ENCODE results near the gene PAIP2B. TPM values are rescaled to one million over a fixed set of nuclear protein-coding genes. Genes with fewer than 3 reads are reported as not detected.

PAIP2B gene
- polyA plus RNA-seq (2012; ENCODE audit: low read depth, missing spikeins) = 0.12 TPM

DNA sequence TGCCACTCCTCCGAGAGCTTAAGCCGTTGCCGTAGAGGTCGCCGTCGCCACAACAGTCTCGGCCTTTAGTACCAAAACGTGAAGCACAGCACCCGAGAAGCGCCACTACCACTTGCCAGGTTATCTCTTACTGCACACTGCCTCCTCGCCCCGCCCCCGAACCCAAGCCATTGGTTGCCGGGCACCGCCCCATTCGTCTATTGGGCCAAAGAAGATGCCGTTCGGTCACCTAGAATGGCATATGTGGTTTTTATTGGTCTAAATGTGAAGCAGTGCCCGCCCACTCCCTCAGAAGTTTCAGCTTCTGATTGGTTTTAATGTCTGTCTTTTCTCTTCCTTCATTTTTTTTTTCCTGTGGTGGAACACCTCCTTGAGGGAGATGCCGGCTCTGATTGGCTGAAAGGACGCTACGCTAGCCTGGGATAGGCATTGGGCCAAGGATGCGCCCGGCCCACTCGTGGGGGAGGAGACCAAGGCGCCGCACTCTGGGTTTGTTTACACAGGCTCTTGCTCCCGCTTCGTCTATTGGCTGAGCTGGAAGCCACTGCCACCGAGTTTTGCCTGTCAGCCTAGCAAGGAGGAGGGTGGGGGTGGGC lies at the start of gene PAIP2B:
PAIP2B (minus strand) TSS at position 139 of the 596 bp plus-strand sequence. CDS start 24,514 bp downstream, outside the sequence.
- FAIRE-seq = peak; percentile 89
- TF ChIP-seq SPI1 (IDR thresholded peaks at IDR 0.05; ENCODE audit: low read depth, low read length) (no peak), POLR2A (IDR thresholded peaks at IDR 0.05; ENCODE audit: low read depth, low read length) (no peak), POLR2AphosphoS5 (IDR thresholded peaks at IDR 0.05; ENCODE audit: low read depth, low read length) (no peak), PAX5 (IDR thresholded peaks at IDR 0.05; ENCODE audit: insufficient read depth, low read length, severe bottlenecking) (no peak), POU2F2 (IDR thresholded peaks at IDR 0.05; ENCODE audit: low read depth, low read length) (no peak), TAF1 (IDR thresholded peaks at IDR 0.05; ENCODE audit: low read depth, low read length) (no peak)
- DNase-seq (ENCODE audit: insufficient read length, low spot score) = peak; percentile 67

- TF ChIP-seq PAX5 (IDR thresholded peaks at IDR 0.05; ENCODE audit: insufficient read depth, low read length, severe bottlenecking) (no peak), POU2F2 (IDR thresholded peaks at IDR 0.05; ENCODE audit: low read depth, low read length) (no peak), SPI1 (IDR thresholded peaks at IDR 0.05; ENCODE audit: low read depth, low read length) (no peak), POLR2A (IDR thresholded peaks at IDR 0.05; ENCODE audit: low read depth, low read length) (no peak), TAF1 (IDR thresholded peaks at IDR 0.05; ENCODE audit: low read depth, low read length) (no peak), POLR2AphosphoS5 (IDR thresholded peaks at IDR 0.05; ENCODE audit: low read depth, low read length) (no peak)
- FAIRE-seq = no peak
- DNase-seq (ENCODE audit: insufficient read length, low spot score) = no peak
Observed at GRCh38 chr2:71275939-71276310, 49.0 kb upstream of the PAIP2B start.

GRCh38 chr2:71269511-71270090 lies 42.7 kb upstream of the PAIP2B start:
- no peak for DNase-seq (ENCODE audit: insufficient read length, low spot score)
- TF ChIP-seq POLR2AphosphoS5 (IDR thresholded peaks at IDR 0.05; ENCODE audit: low read depth, low read length) = no peak
- TF ChIP-seq SPI1 (IDR thresholded peaks at IDR 0.05; ENCODE audit: low read depth, low read length) = no peak
- no peak for TF ChIP-seq TAF1 (IDR thresholded peaks at IDR 0.05; ENCODE audit: low read depth, low read length)
- TF ChIP-seq PAX5 (IDR thresholded peaks at IDR 0.05; ENCODE audit: insufficient read depth, low read length, severe bottlenecking) = no peak
- no peak for FAIRE-seq

DNA sequence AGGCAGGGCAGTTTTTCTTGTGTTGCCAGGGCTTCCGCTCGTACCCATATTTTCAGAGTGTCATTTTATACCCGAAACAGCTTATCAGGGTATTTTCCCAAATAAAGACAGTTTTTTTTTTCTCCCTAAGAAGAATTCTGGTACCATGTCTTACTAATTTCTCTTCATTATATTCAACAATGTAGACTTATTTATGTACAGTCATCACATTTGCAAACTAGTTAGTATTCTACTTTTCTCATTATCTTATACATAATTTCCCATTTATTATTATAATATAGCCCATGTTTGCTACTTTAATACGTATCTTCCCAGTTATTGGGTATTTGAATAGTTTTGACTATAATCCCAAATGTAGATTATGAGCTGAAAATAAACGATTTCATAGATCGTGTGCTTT lies 36.5 kb upstream of the PAIP2B start:
- TF ChIP-seq POU2F2 (IDR thresholded peaks at IDR 0.05; ENCODE audit: low read depth, low read length) = no peak
- no peak for TF ChIP-seq SPI1 (IDR thresholded peaks at IDR 0.05; ENCODE audit: low read depth, low read length)
- no peak for TF ChIP-seq POLR2AphosphoS5 (IDR thresholded peaks at IDR 0.05; ENCODE audit: low read depth, low read length)
- TF ChIP-seq TAF1 (IDR thresholded peaks at IDR 0.05; ENCODE audit: low read depth, low read length) = no peak
- TF ChIP-seq POLR2A (IDR thresholded peaks at IDR 0.05; ENCODE audit: low read depth, low read length) = no peak
- no peak for TF ChIP-seq PAX5 (IDR thresholded peaks at IDR 0.05; ENCODE audit: insufficient read depth, low read length, severe bottlenecking)
- FAIRE-seq (no peak), DNase-seq (ENCODE audit: insufficient read length, low spot score) (no peak)

DNA sequence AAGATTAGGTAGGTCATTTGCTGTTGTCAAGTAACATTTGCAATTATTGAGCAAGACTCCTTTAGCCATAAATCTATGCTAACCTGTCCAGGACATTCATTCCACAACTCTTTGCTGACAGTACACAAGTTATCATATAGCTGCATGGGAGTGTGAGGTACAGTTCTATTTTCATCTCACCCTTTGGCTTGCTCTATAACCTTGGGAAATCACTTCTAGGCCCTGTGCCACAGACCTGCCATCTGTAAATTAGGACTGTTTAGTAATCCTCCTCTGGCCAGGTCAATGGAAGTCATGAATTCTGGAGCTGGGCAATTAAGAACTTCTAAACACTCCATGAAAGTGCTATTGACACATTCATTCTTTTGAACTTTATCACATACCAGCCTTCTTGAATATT lies 34.6 kb upstream of the PAIP2B start:
- FAIRE-seq (no peak), DNase-seq (ENCODE audit: insufficient read length, low spot score) (no peak)
- TF ChIP-seq POLR2A (IDR thresholded peaks at IDR 0.05; ENCODE audit: low read depth, low read length) (no peak), SPI1 (IDR thresholded peaks at IDR 0.05; ENCODE audit: low read depth, low read length) (no peak), POU2F2 (IDR thresholded peaks at IDR 0.05; ENCODE audit: low read depth, low read length) (no peak), TAF1 (IDR thresholded peaks at IDR 0.05; ENCODE audit: low read depth, low read length) (no peak), POLR2AphosphoS5 (IDR thresholded peaks at IDR 0.05; ENCODE audit: low read depth, low read length) (no peak), PAX5 (IDR thresholded peaks at IDR 0.05; ENCODE audit: insufficient read depth, low read length, severe bottlenecking) (no peak)

DNA sequence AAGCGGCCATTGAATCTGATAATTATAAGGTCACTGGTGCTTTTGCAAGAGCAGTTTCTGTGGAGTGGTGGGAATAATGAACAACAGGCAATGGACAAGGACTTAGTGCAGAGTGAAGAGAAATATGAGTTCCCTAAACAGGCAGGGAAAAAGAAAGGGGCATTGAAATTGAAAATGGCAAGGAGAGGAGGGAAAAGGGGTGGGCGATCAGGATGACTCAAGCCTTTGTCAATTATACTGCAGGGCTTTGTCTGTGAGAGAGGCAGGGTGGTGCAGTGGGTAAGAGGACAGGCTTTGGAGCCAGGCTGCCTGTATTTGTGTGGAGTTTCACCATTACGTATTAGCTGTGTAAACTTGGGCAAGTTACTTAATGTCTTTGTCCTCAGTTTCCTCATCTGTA lies 29.5 kb upstream of the PAIP2B start:
- DNase-seq (ENCODE audit: insufficient read length, low spot score) = no peak
- FAIRE-seq = no peak
- TF ChIP-seq TAF1 (IDR thresholded peaks at IDR 0.05; ENCODE audit: low read depth, low read length) = no peak
- TF ChIP-seq POLR2AphosphoS5 (IDR thresholded peaks at IDR 0.05; ENCODE audit: low read depth, low read length) = no peak
- no peak for TF ChIP-seq SPI1 (IDR thresholded peaks at IDR 0.05; ENCODE audit: low read depth, low read length)
- TF ChIP-seq POU2F2 (IDR thresholded peaks at IDR 0.05; ENCODE audit: low read depth, low read length) = no peak
- TF ChIP-seq POLR2A (IDR thresholded peaks at IDR 0.05; ENCODE audit: low read depth, low read length) = no peak
- no peak for TF ChIP-seq PAX5 (IDR thresholded peaks at IDR 0.05; ENCODE audit: insufficient read depth, low read length, severe bottlenecking)

DNA sequence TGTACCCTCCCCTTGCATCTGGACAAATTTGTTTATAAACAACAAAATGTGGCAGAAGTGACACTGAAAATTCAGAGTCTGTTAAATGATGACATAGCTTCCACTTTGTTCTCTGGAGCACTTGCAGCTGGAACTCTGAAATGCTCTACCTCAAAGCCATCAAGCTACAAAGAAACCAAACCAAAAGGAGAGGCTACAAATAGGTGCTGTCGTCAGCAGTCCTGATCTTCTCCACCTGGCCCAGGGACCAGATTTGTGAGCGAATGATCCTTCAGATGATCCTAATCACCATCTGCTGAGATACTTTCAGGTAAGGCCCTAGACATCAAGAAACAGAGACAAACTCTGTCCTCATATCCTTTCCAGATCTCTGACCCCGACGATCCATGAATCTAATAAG lies 27.9 kb upstream of the PAIP2B start:
- TF ChIP-seq POU2F2 (IDR thresholded peaks at IDR 0.05; ENCODE audit: low read depth, low read length) = no peak
- no peak for TF ChIP-seq POLR2A (IDR thresholded peaks at IDR 0.05; ENCODE audit: low read depth, low read length)
- FAIRE-seq = no peak
- no peak for DNase-seq (ENCODE audit: insufficient read length, low spot score)

DNA sequence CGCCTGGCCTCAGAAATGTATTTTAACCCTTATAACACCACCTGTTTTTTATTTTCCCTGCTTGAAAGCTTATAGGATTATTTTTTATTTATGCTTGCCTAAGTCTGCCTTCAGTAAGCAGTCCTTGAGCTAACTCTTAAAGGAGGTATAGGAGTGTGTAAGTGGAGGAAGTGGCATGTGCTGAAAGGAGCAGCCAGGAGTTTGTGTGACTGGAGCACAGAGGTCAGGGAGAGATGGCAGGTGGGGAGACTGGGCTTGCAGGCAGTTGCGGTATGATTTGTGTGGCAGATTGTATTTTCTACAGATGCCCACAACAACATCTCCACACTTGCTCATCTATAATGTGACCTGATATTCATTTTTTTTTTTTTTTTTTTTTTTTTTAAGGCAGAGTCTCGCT lies 27.2 kb upstream of the PAIP2B start:
- no peak for FAIRE-seq
- TF ChIP-seq POLR2AphosphoS5 (IDR thresholded peaks at IDR 0.05; ENCODE audit: low read depth, low read length) = no peak
- TF ChIP-seq PAX5 (IDR thresholded peaks at IDR 0.05; ENCODE audit: insufficient read depth, low read length, severe bottlenecking) = no peak
- no peak for TF ChIP-seq POU2F2 (IDR thresholded peaks at IDR 0.05; ENCODE audit: low read depth, low read length)
- TF ChIP-seq POLR2A (IDR thresholded peaks at IDR 0.05; ENCODE audit: low read depth, low read length) = no peak
- no peak for TF ChIP-seq SPI1 (IDR thresholded peaks at IDR 0.05; ENCODE audit: low read depth, low read length)
- TF ChIP-seq TAF1 (IDR thresholded peaks at IDR 0.05; ENCODE audit: low read depth, low read length) = no peak
- DNase-seq (ENCODE audit: insufficient read length, low spot score) = no peak

- TF ChIP-seq POU2F2 (IDR thresholded peaks at IDR 0.05; ENCODE audit: low read depth, low read length) (no peak), POLR2A (IDR thresholded peaks at IDR 0.05; ENCODE audit: low read depth, low read length) (no peak), PAX5 (IDR thresholded peaks at IDR 0.05; ENCODE audit: insufficient read depth, low read length, severe bottlenecking) (no peak), TAF1 (IDR thresholded peaks at IDR 0.05; ENCODE audit: low read depth, low read length) (no peak), SPI1 (IDR thresholded peaks at IDR 0.05; ENCODE audit: low read depth, low read length) (no peak), POLR2AphosphoS5 (IDR thresholded peaks at IDR 0.05; ENCODE audit: low read depth, low read length) (no peak)
- DNase-seq (ENCODE audit: insufficient read length, low spot score) = no peak
- FAIRE-seq = no peak
Observed at GRCh38 chr2:71253476-71253875, 26.6 kb upstream of the PAIP2B start.

GRCh38 chr2:71252862-71253261 lies 26.0 kb upstream of the PAIP2B start:
- DNase-seq (ENCODE audit: insufficient read length, low spot score) = no peak
- FAIRE-seq = no peak
- TF ChIP-seq POU2F2 (IDR thresholded peaks at IDR 0.05; ENCODE audit: low read depth, low read length) (no peak), TAF1 (IDR thresholded peaks at IDR 0.05; ENCODE audit: low read depth, low read length) (no peak), PAX5 (IDR thresholded peaks at IDR 0.05; ENCODE audit: insufficient read depth, low read length, severe bottlenecking) (no peak), POLR2A (IDR thresholded peaks at IDR 0.05; ENCODE audit: low read depth, low read length) (no peak)

All from GM12891 (cell line).